MG63 (cell line): ENCODE data around the gene NUB1. TPM values are rescaled to one million over a fixed set of nuclear protein-coding genes. Genes with fewer than 3 reads are reported as not detected.

Experiments
- DNase-seq: peaks from one replicate; pipeline ENCODE4 v3.0.0-alpha.2; 2020
- H3K27me3 ChIP-seq: fragments of 250-450 bp; sonication (Bioruptor Pico); 2 replicates; pipeline ENCODE4 v1.5.1; 2020; ENCODE audit warnings: mild to moderate bottlenecking, moderate library complexity
- H3K36me3 ChIP-seq: fragments of 250-450 bp; sonication (Bioruptor Pico); 2 replicates; pipeline ENCODE4 v1.5.1; 2020; ENCODE audit warnings: mild to moderate bottlenecking, moderate library complexity
- H3K4me3 ChIP-seq: fragments of 250-450 bp; sonication (Bioruptor Pico); 2 replicates; pipeline ENCODE4 v1.5.1; 2020; ENCODE audit warnings: mild to moderate bottlenecking, moderate library complexity
- H3K9me3 ChIP-seq: fragments of 250-450 bp; sonication (Bioruptor Pico); 2 replicates; pipeline ENCODE4 v1.5.1; 2020; ENCODE audit warnings: mild to moderate bottlenecking, moderate library complexity
- total RNA-seq: library from RNA; depleted of rRNA; stranded (reverse); fragments of >200 nt; shearing (Covaris generic); gene quantifications from 2 replicates; pipeline ENCODE4 v1.2.3, GENCODE V29; 2014; ENCODE audit warnings: low replicate concordance

NUB1 gene
- total RNA-seq, 1 experiment from 2014 or later, result 23.1 TPM

DNA sequence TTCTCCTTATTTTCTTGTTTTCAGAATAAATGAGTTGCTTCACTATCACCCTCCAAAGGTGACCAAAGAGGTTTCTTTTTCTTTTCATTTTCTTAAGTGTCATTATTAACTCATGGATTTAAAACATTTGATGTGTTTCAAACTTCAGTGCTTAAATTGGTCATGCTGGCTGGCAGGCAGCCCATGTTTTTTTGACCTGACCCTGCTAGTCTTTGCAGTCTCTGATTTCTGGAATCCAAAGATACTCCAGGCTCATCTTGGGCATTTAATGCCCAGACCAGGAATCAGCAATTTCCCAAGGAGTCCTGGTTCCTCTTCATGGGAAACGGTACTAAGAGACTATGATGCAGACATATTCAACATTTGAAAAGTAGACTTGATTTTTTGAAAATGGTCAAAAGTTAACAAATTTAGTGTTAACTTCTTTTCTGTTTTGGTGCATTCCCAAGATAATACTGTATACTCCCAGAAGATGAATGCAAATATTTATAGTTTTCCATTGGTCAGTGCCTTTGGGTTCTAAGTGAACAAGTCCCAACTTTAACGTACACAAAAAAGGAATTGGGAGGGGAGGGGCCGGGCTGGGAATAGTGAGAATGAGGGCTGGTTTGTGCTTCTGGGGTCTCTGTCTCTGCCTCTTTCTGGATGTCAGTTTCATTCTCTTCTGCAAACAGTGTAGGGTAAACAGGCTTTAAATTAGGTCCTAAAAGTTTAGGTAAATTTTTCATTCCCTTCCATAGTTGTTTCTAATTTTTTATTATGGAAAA lies 19.8 kb downstream of the NUB1 start:
- Histone ChIP-seq H3K9me3 (no peaks in the 10 kb centered on the region), H3K36me3 (peaks cover 12% of the 10 kb centered on the region)
- no peak for DNase-seq

DNA sequence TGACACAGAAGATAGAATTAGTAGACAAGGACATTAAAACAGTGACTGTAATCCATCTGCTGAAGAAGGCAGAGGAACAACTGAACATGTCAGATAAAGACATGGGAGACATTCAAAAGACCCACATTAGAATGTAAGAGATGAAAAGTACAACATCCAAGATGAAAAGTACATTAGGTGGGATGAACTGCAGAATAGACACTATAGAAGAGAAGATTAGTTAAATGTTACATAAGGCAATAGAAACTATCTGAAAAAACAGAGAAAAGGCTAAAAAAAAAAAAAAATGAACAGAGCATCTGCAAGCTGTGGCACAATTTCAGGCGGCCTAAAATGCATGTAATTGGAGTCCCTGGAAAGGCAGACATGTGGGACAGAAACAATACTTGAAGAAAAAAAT lies 21.6 kb downstream of the NUB1 start:
- Histone ChIP-seq H3K27me3 (no peaks in the 10 kb centered on the region), H3K9me3 (no peaks in the 10 kb centered on the region), H3K36me3 (peaks cover 12% of the 10 kb centered on the region), H3K4me3 (no peak overlapping the region)
- no peak for DNase-seq

More for the DNA sequence above, 19.8 kb downstream of the NUB1 start:
- no peak overlapping the region for H3K4me3 ChIP-seq
- no peaks in the 10 kb centered on the region for H3K27me3 ChIP-seq

DNA sequence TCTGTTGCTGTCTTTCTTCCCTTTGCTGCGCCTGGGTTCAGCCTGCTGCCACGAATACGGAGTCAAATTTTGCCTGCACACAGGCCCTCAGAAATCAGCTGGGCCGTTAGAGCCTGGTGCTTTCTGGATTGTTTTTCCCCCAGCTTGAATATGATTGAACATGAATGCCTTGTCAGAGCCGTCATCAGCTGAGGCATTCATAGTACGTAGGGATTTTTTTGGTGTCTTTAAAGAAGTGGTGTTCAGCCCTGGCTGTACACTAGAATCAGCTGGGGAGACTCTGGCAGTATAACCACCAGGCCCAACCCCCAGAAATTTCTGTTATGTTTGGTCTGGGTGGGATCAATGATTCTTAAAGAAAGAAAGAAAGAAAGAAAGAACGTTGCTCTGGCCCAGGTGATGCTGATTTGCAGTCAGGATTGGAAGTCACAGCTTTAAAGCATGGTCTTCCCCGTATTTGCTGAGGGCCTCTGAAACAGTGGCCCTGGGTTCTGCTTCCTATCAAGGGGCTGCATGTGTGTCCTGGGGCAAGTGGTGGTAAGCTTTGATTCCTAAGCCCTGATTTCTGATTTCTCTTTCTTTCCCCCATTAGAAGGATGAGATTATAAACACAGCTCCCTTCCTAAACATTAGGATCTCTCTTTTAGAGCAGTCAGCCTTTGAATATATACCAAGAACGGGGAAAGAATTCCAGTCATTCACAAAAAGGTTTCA lies 24.7 kb downstream of the NUB1 start:
- Histone ChIP-seq H3K9me3 (no peaks in the 10 kb centered on the region), H3K36me3 (peaks cover 5% of the 10 kb centered on the region), H3K4me3 (no peak overlapping the region), H3K27me3 (no peaks in the 10 kb centered on the region)
- DNase-seq, result no peak

DNA sequence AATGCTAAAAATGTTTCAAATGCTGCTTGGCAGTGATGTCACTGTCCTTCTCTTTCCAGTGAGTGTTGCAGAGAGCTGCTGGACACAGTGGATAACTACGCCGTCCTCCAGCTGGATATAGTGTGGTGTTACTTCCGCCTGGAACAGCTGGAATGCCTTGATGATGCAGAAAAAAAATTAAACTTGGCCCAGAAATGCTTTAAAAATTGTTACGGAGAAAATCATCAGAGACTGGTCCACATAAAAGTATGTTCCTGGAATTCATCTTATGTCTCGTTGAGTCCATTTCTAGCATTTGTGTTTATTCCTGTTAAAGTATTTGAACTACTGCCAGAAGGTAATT lies 25.2 kb downstream of the NUB1 start:
- no peak overlapping the region for H3K4me3 ChIP-seq
- H3K9me3 ChIP-seq, result no peaks in the 10 kb centered on the region
- peaks cover 5% of the 10 kb centered on the region for H3K36me3 ChIP-seq
- H3K27me3 ChIP-seq, result no peaks in the 10 kb centered on the region
- peak; percentile 8 for DNase-seq

DNA sequence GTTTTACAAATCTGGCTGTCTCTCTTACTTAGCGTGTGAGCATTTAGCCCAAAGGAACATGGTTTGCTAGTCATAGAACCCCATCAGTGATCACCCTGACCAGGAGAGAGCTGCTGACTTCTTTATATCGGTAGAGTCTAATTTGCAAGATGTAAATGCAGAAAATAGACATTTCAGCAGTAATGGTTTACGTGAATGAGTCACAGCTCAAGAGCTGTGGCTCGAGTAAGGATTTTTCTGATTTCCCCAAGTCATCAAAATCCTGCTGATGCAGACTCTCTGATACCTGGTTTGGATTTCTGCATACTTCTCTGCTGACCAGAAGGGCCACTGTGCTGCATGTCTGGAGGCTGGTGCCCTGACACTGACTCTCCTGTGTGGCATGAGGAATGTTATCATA lies 25.7 kb downstream of the NUB1 start:
- Histone ChIP-seq H3K9me3 (no peaks in the 10 kb centered on the region), H3K4me3 (no peak overlapping the region), H3K27me3 (no peaks in the 10 kb centered on the region), H3K36me3 (peaks cover 4% of the 10 kb centered on the region)
- no peak for DNase-seq

DNA sequence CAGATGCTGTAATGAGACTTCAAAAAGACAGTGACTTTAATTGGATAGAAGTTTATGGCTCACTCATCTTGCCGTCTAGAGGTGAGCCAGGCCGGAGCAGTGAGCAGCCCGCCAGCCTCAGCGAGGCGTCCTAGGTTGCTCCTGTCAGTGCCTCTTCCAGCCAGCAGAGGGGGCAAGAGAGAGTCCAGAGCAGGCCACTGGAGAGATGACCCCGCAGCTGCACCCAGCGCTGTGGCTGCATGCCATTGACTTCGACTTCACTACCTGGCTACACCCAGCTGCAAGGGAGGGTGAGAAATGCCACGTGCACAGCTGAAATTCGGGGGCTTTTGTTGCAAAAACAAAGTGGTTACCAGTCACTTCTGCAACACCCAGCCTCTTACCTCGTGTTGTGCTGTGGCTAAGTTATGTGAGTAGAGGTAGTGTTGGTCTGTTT lies 26.5 kb downstream of the NUB1 start:
- Histone ChIP-seq H3K4me3 (no peak overlapping the region), H3K36me3 (no peaks in the 10 kb centered on the region; the same call in none of the 2 replicates), H3K27me3 (no peaks in the 10 kb centered on the region), H3K9me3 (no peaks in the 10 kb centered on the region)
- DNase-seq, result peak; percentile 65

DNA sequence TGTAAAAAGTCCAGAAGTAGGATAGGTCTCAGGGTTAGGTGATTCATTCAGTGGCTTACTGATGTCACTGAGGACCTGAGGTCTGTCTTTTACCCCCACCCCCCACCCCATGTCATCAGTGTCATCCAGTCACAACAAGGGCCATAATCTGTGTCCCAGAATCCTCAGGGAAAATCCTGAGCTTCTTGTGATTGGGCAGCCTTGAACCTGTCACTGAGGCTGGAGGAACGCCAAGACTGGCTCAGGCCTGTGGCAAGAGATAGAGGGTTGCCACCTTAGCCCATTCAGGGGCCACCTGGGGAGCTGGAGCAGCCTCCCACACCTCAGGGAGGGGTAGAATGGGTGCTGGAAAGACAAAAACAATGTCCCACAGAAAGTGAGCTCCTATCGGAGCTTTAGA lies 29.7 kb downstream of the NUB1 start:
- H3K4me3 ChIP-seq, result no peak overlapping the region

DNA sequence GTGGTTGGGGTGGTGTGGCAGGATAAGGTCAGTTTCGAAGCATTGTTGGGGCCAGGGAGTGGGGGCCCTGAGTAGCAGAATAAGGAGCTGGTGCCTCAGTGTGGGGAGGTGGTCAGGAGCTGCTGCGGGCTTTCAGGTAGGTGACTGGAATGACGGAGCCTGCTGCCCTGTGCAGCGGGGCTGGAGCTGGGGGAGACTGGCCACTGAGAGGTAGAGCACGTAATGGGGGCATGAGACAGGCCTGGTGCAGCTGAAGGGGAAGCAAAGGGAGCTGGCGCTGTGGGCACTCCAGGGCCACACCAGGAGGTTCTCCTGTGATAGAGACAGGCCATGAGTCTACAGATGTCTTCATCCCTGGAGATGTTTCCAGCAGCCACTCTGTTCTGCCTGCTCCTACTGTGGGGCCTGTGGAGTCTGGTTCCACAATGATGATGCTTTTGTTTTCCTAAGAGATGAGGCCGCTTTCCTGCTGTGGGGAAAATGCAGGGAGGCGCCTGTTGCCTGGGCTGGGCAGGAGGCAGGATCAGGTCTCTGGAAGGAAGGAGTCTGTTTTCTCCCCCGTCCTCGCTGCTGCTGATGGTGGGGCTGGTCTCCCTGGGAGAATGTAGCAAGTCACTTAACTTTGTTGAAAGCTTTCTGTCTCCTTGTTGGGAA lies 31.1 kb downstream of the NUB1 start:
- no peak for DNase-seq
- no peaks in the 10 kb centered on the region for H3K9me3 ChIP-seq
- no peak overlapping the region for H3K4me3 ChIP-seq
- H3K27me3 ChIP-seq, result no peaks in the 10 kb centered on the region
- H3K36me3 ChIP-seq, result no peaks in the 10 kb centered on the region; the same call in 1 of the 2 replicates

More for the DNA sequence above, 29.7 kb downstream of the NUB1 start:
- DNase-seq, result no peak
- Histone ChIP-seq H3K9me3 (no peaks in the 10 kb centered on the region), H3K36me3 (no peaks in the 10 kb centered on the region; the same call in 1 of the 2 replicates), H3K27me3 (no peaks in the 10 kb centered on the region)

DNA sequence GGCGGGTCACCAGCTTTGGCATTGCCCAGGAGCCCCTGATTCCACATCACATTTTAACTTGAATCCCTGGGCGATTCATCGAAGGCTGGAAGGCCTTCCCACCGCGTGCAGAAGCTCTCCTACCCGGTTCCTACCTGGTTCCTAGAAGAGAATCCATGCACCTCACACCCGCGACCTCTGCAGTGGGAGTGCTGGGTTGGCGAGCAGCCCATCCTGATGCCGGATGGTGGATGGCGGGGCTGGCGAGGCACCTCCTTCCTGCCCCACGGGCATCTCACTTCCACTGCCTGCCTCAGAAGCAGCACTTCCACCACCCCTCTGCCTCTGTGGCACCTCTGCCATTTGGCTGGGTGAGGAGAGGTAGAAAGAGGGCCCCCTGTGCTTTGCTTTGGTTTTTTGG lies 32.0 kb downstream of the NUB1 start:
- no peak for DNase-seq
- Histone ChIP-seq H3K4me3 (no peak overlapping the region), H3K36me3 (no peaks in the 10 kb centered on the region; the same call in 1 of the 2 replicates), H3K9me3 (no peaks in the 10 kb centered on the region), H3K27me3 (no peaks in the 10 kb centered on the region)

DNA sequence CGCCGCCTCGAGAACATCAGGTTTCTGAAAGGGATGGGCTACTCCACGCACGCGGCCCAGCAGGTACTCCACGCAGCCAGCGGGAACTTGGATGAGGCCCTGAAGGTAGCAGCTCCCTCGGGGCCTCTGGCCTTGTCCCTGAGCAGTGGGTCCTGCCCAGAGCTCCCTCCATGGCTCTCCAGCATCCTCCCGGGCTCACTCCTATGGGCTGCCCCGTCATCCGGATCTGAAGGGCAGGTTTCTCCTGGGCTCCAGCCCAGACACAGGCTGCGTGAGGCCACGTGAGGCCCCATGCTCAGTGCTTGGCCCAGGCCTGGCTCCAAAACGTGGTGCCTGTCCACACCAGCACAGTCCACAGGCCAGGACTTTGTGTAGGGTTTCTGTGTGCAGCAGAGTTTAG lies 32.5 kb downstream of the NUB1 start:
- no peaks in the 10 kb centered on the region for H3K9me3 ChIP-seq
- no peak overlapping the region for H3K4me3 ChIP-seq
- no peaks in the 10 kb centered on the region for H3K27me3 ChIP-seq
- no peaks in the 10 kb centered on the region for H3K36me3 ChIP-seq
- DNase-seq, result no peak

DNA sequence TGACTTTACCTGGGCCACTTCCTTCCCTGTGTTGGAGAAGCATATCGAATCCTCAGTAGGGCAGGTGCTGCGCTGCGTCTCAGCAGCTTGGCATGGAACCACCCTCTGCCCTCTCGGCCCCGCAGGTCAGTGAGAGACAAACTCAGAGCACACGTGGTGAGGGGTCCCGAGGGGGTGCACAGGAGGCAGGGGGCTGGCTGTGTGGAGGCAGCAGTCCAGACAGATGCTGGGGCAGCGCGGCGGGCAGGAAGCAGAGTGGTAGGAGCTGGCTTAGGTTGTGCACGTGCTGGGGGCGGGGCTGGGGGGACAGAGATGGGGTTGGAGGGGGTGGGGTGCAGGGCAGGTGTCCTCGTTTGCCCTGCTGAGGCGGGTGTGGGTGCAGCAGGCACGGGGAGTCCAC lies 33.1 kb downstream of the NUB1 start:
- no peaks in the 10 kb centered on the region for H3K9me3 ChIP-seq
- H3K4me3 ChIP-seq, result no peak overlapping the region
- H3K36me3 ChIP-seq, result no peaks in the 10 kb centered on the region
- DNase-seq, result no peak
- H3K27me3 ChIP-seq, result no peaks in the 10 kb centered on the region

DNA sequence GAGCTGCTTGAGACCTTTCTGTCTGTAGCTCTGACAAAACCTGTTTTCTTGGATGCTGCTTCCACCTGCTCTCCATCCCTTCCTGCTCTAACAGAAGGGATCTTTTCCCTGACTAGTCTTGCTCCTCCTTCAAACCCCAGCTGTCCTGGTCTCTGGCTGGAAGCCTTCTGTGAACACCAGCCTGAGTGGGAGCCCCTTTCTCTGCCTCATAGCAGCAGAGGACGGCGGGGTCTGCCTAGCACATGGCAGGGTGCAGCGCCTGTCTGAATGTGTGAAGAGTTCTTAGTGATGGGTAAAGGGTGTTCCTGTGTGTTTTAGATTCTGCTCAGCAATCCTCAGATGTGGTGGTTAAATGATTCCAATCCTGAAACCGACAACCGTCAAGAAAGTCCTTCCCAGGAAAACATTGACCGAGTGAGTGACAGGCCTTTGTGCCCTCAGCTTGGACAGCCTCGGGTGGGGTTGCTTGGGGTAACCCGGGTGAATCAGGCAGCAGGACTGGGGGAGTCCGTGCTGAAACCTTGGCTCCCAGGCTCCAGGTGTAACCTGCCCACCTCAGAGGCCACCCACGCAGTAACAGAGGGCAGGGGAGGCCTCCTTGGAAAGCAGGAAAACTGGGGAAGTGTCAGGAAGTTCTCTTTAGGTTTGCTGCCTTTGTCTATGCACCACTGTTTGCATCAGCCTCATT lies 34.1 kb downstream of the NUB1 start:
- Histone ChIP-seq H3K36me3 (no peaks in the 10 kb centered on the region), H3K4me3 (no peak overlapping the region), H3K9me3 (no peaks in the 10 kb centered on the region), H3K27me3 (no peaks in the 10 kb centered on the region)
- no peak for DNase-seq

DNA sequence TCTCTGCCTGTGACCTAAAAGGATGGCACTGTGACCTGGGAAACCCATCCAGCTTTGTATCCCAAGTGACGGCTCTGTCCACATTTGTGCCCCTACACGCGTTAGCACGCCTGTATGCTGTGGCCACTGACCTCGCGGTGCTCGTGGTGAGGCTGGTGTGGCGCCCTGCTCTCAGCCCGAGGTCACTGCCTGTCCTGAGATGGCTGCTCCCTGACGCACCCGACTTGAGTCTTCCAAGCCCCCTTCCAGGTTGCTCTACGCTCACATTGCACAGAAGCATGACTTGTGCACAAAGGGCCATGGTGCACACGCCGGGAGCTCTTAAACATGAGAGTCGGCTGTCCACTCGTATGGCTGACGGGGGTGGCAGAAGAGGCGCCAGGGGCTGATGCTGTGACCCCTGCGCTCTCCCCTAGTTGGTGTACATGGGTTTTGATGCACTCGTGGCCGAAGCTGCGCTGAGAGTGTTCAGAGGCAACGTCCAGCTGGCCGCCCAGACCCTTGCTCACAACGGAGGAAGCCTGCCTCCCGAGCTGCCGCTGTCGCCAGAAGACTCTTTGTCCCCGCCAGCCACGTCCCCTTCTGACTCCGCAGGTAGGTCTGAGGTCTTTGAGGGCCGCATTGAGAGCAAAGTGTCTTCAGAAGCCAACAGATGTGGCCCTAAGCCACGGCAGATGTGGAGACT lies 34.7 kb downstream of the NUB1 start:
- Histone ChIP-seq H3K27me3 (no peaks in the 10 kb centered on the region), H3K4me3 (no peak overlapping the region), H3K9me3 (no peaks in the 10 kb centered on the region), H3K36me3 (no peaks in the 10 kb centered on the region)
- no peak for DNase-seq

DNA sequence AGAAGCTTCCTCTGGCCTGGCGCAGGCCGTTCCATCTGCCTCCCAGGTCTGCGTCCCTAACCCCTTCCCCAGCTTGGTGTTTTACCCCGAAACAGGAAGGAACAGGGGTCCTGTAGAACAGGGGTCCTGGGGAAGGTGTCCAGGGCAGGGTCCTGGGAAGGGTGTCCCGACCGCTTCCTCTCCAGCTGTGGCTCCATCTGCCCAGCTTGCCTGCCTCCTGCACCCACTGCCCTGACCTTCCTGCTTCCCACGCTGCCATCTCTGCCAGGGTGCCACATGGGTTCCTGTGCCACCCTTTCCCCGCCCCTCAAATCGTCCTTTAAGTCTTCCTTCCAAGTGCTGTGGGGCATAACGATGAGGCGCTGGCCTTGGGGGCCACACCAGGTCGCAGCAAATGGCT lies 35.8 kb downstream of the NUB1 start:
- DNase-seq, result no peak
- H3K4me3 ChIP-seq, result no peak overlapping the region
- H3K27me3 ChIP-seq, result no peaks in the 10 kb centered on the region
- no peaks in the 10 kb centered on the region for H3K9me3 ChIP-seq
- H3K36me3 ChIP-seq, result no peaks in the 10 kb centered on the region

DNA sequence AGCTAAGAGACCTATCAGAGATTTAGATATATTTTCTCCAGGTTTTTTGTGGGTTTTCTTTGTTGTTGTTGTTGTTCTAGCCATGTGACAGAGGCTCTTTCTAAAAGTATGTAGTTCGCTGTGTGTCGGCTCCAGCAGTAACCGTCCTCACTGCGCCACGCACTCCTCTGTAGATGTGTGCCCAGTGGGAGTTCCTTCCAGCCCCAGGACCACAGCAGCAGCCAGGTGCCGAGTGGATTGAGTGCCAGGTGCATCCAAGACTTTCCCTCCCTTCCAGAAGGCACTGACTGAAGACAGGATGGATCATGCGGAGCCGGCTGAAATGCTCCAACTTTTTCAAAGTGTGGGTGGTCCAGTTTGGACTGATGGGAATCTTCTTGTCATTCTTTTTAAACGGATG lies 36.4 kb downstream of the NUB1 start:
- no peaks in the 10 kb centered on the region for H3K9me3 ChIP-seq
- no peak for DNase-seq
- no peak overlapping the region for H3K4me3 ChIP-seq

DNA sequence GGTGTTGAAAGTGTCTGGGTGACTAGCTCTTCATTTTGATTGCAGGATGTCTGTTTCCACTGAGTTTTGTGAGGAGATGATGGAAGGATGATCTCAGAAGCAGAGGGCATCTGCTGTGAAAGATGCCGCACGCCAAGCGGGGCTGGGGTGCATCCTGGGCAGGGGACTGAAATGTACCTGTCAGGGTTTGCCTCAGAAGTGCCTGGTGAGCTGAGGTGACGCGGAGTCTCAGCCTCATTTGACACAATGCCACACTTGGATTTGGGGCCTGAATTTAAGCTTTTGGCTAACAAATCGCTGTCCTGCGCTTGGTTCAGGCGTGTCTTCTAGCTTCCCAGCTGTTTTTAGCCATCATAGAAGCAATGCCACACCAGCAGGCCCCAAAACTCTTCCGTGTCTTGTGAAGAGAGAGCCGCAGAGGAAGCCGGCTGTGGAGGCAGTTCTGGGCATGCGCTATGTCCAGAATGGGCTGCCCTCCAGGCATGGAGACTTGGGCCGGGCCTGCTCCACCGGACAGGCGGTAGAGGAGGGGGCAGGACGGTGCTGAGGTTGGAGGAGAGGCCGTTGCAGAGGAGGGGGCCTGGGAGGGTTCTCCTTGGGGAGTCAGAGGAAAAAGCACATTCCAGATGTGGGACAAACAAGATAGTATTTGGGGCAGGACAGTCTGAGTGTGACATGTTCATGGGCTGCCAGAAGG lies 37.0 kb downstream of the NUB1 start:
- H3K36me3 ChIP-seq, result no peaks in the 10 kb centered on the region
- DNase-seq, result no peak
- H3K9me3 ChIP-seq, result no peaks in the 10 kb centered on the region
- no peaks in the 10 kb centered on the region for H3K27me3 ChIP-seq
- H3K4me3 ChIP-seq, result no peak overlapping the region

More for the DNA sequence above, 36.4 kb downstream of the NUB1 start:
- Histone ChIP-seq H3K27me3 (no peaks in the 10 kb centered on the region), H3K36me3 (no peaks in the 10 kb centered on the region)
